Liver (tissue), 9 donors: ENCODE data around the gene GRAMD2A. TPM values are rescaled to one million over a fixed set of nuclear protein-coding genes. Genes with fewer than 3 reads are reported as not detected.

Experiments used
- DNase-seq: peaks from one replicate; pipeline ENCODE4 v3.0.0-alpha.2; 2017; ENCODE audit warnings: low spot score
- H3K27ac ChIP-seq, 2 donors: one replicate each; pipeline ENCODE4 v1.7.0; 2013; ENCODE audit warnings: inconsistent platforms in 2 of 2, low read length in 2 of 2, control low read depth in 1 of 2, low read depth in 1 of 2, mild to moderate bottlenecking in 1 of 2
- H3K27me3 ChIP-seq, 4 donors: one replicate each; pipeline versions ENCODE4 v1.6.1 to v1.7.0; 2013; ENCODE audit warnings: low read length in 3 of 4, inconsistent platforms in 1 of 4, mild to moderate bottlenecking in 1 of 4, moderate library complexity in 1 of 4; ENCODE audit not compliant: control insufficient read depth in 4 of 4, insufficient read depth in 4 of 4
- H3K36me3 ChIP-seq, 4 donors: one replicate each; pipeline versions ENCODE4 v1.6.1 to v1.7.0; 2013; ENCODE audit warnings: low read length in 3 of 4, mild to moderate bottlenecking in 3 of 4, low read depth in 1 of 4, moderate library complexity in 1 of 4; ENCODE audit not compliant: control insufficient read depth in 4 of 4, insufficient read depth in 3 of 4
- H3K4me1 ChIP-seq, 4 donors: one replicate each; pipeline versions ENCODE4 v1.6.1 to v1.7.0; 2013; ENCODE audit warnings: low read length in 3 of 4, mild to moderate bottlenecking in 3 of 4, moderate library complexity in 1 of 4; ENCODE audit not compliant: control insufficient read depth in 4 of 4, insufficient read depth in 4 of 4
- H3K4me3 ChIP-seq, 3 donors: one replicate each; pipeline versions ENCODE4 v1.6.1 to v1.7.0; 2013; ENCODE audit warnings: low read length in 3 of 3, control low read depth in 1 of 3, low read depth in 1 of 3, mild to moderate bottlenecking in 1 of 3
- H3K9ac ChIP-seq, 2 donors: one replicate each; pipeline ENCODE4 v1.7.0; 2013; ENCODE audit warnings: low read length in 2 of 2, mild to moderate bottlenecking in 2 of 2, moderate library complexity in 2 of 2, control low read depth in 1 of 2, low read depth in 1 of 2
- H3K9me3 ChIP-seq, 4 donors: one replicate each; pipeline versions ENCODE4 v1.6.1 to v1.7.0; 2013; ENCODE audit warnings: low read length in 3 of 4; ENCODE audit not compliant: control insufficient read depth in 4 of 4
- EGR1 ChIP-seq, 2 donors: IDR thresholded peaks; 2 replicates each; pipeline ENCODE4 v1.6.1; 2016 to 2018; ENCODE audit warnings: antibody characterized with exemption in 2 of 2, low read depth in 2 of 2
- FOXA1 ChIP-seq: IDR thresholded peaks from 2 replicates; pipeline ENCODE4 v1.6.1; 2016; ENCODE audit warnings: antibody characterized with exemption
- GABPA ChIP-seq, 2 donors: IDR thresholded peaks in 1 of 2; conservative IDR thresholded peaks in 1 of 2; 2 replicates each; pipeline ENCODE4 v1.6.1; 2016; ENCODE audit warnings: antibody characterized with exemption in 2 of 2, mild to moderate bottlenecking in 1 of 2, moderate library complexity in 1 of 2
- HNF4A ChIP-seq, 2 donors: conservative IDR thresholded peaks; 2 replicates each; pipeline ENCODE4 v1.6.1; 2016; ENCODE audit warnings: antibody characterized with exemption in 2 of 2, mild to moderate bottlenecking in 2 of 2
- HNF4G ChIP-seq: IDR thresholded peaks from 2 replicates; pipeline ENCODE4 v1.6.1; 2016; ENCODE audit warnings: antibody characterized with exemption
- JUND ChIP-seq, 2 donors: IDR thresholded peaks; 2 replicates each; pipeline ENCODE4 v1.6.1; 2016; ENCODE audit warnings: antibody characterized with exemption in 2 of 2
- NR2F2 ChIP-seq: IDR thresholded peaks from 2 replicates; pipeline ENCODE4 v1.6.1; 2016; ENCODE audit warnings: antibody characterized with exemption
- RAD21 ChIP-seq, 2 donors: IDR thresholded peaks; 2 replicates each; pipeline ENCODE4 v1.6.1; 2016; ENCODE audit warnings: antibody characterized with exemption in 2 of 2, mild to moderate bottlenecking in 2 of 2
- RXRA ChIP-seq, 2 donors: IDR thresholded peaks; 2 replicates each; pipeline ENCODE4 v1.6.1; 2017 to 2018; ENCODE audit warnings: antibody characterized with exemption in 2 of 2, mild to moderate bottlenecking in 1 of 2
- SP1 ChIP-seq: IDR thresholded peaks from 2 replicates; pipeline ENCODE4 v1.6.1; 2018; ENCODE audit warnings: antibody characterized with exemption, mild to moderate bottlenecking
- YY1 ChIP-seq: IDR thresholded peaks from 2 replicates; pipeline ENCODE4 v1.6.1; 2016; ENCODE audit warnings: antibody characterized with exemption, mild to moderate bottlenecking
- ZBTB33 ChIP-seq: IDR thresholded peaks from 2 replicates; pipeline ENCODE4 v1.6.1; 2016; ENCODE audit warnings: antibody characterized with exemption
- WGBS: extraction: QIAGEN DNeasy Blood & Tissue Kit; methylation state at CpG from one replicate; pipeline ENCODE4 v1.1.7; 2013; 5-methylcytosine and 5-hydroxymethylcytosine counted together
- polyA plus RNA-seq, 2 donors: library from polyadenylated mRNA; stranded (reverse) in 1 of 2; unstranded in 1 of 2; fragments of 200-250 nt in 1 of 2; fragments of >200 nt in 1 of 2; fragmentation: Nextera tagmentation in 1 of 2; extraction: Ambion mirVana in 1 of 2; gene quantifications; one replicate each; pipeline versions ENCODE4 v1.2.1 to v1.2.3, GENCODE V29; 2013 to 2015
- total RNA-seq, 2 donors: library from RNA; depleted of rRNA; stranded (reverse); fragments of >200 nt; gene quantifications; one replicate each; pipeline ENCODE4 v1.2.3, GENCODE V29; 2014
- TF ChIP-seq, protein P1 (sequence below): IDR thresholded peaks from 2 replicates; pipeline ENCODE4 v1.6.1; 2016; ENCODE audit warnings: antibody characterized with exemption, mild to moderate bottlenecking
- TF ChIP-seq, protein P2 (sequence below): IDR thresholded peaks from 2 replicates; pipeline ENCODE4 v1.6.1; 2016; ENCODE audit warnings: antibody characterized with exemption
- TF ChIP-seq, protein P3 (sequence below): IDR thresholded peaks from 2 replicates; pipeline ENCODE4 v1.6.1; 2016; ENCODE audit warnings: antibody characterized with exemption
- donor health status: healthy.
- donor health status: healthy.
- donor health status: healthy.
- donor health status: healthy.
- donor health status: healthy.

The GRAMD2A gene
- total and polyA plus RNA-seq, 4 donors, result not detected

DNA sequence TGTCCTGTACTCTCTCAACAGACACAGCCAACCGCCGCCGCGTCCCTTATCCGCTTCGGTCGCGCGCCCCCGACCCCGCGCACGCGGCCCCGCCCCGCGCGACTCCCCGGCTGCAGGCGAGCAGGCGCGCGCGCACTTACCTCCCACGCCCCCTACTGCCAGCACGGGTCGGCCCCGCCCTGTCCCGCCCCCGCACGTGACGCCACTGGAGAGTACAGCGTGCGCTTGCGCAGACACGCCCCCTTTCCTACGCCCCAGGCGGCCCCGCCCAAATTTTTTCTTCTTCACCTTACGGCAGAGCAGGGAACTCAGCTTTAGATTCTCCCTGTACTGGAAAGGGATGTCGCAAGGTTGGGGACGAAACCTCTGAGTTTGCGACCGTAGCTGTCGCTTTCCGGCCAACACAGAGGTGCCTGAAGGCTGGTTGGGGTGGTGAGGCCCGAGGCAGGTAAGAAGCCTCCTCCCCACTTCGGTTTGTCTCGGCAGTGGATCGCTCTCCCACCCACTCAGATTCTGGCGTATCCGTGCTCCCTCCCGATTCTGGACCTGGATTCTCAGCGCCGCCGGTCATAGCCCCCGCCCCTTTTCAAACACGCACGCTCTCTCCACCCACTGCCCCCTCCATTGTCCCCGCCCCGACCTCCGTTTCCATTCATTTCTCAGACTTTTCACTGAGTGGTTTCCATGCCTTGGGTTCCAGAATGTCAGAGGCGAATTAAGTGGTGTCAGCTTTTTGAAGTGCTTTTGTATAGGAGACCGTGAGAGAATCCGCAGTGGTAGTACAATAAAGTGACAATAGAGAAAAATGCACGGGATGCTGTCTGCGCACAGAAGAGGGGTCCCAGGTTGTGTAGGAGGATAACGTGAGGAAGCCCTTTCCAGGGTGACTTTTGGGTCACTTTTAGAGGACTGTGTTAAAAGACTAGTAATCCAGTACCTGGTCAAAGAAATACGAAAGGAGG is 79.3 kb downstream of the GRAMD2A start, which contains the start of the genes MYO9A and SENP8:
Gene MYO9A (minus strand): TSS at position 134 of the 962 bp plus-strand sequence. CDS start 71,587 bp downstream, outside the sequence.
Gene SENP8 (plus strand): TSS at position 387 of the 962 bp plus-strand sequence. CDS start 21,221 bp downstream, outside the sequence.
- WGBS, result under 1% methylated on average over 69 of the region's 69 CpGs
- Histone ChIP-seq H3K36me3 (no peaks in the 10 kb centered on the region), H3K9me3 (no peaks in the 10 kb centered on the region), H3K27me3 (no peaks in the 10 kb centered on the region), H3K4me1 (peaks cover 0 to 22% (median 17%) of the 10 kb centered on the region in 4 donors), H3K4me3 (peak within 1 kb of the TSS; percentile 82 to 99 (median 95)), H3K27ac (peak within 1 kb of the TSS; percentile 95 to 98), H3K9ac (peak within 1 kb of the TSS; percentile 34 to 94)
- TF ChIP-seq FOXA1, result peak; percentile 7
- TF ChIP-seq, protein P1, sequence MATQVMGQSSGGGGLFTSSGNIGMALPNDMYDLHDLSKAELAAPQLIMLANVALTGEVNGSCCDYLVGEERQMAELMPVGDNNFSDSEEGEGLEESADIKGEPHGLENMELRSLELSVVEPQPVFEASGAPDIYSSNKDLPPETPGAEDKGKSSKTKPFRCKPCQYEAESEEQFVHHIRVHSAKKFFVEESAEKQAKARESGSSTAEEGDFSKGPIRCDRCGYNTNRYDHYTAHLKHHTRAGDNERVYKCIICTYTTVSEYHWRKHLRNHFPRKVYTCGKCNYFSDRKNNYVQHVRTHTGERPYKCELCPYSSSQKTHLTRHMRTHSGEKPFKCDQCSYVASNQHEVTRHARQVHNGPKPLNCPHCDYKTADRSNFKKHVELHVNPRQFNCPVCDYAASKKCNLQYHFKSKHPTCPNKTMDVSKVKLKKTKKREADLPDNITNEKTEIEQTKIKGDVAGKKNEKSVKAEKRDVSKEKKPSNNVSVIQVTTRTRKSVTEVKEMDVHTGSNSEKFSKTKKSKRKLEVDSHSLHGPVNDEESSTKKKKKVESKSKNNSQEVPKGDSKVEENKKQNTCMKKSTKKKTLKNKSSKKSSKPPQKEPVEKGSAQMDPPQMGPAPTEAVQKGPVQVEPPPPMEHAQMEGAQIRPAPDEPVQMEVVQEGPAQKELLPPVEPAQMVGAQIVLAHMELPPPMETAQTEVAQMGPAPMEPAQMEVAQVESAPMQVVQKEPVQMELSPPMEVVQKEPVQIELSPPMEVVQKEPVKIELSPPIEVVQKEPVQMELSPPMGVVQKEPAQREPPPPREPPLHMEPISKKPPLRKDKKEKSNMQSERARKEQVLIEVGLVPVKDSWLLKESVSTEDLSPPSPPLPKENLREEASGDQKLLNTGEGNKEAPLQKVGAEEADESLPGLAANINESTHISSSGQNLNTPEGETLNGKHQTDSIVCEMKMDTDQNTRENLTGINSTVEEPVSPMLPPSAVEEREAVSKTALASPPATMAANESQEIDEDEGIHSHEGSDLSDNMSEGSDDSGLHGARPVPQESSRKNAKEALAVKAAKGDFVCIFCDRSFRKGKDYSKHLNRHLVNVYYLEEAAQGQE, result peak; percentile 79
- TF ChIP-seq NR2F2, result no peak
- TF ChIP-seq, protein P2, sequence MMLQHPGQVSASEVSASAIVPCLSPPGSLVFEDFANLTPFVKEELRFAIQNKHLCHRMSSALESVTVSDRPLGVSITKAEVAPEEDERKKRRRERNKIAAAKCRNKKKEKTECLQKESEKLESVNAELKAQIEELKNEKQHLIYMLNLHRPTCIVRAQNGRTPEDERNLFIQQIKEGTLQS, result no peak
- TF ChIP-seq ZBTB33, result peak; percentile 81
- TF ChIP-seq, protein P3, sequence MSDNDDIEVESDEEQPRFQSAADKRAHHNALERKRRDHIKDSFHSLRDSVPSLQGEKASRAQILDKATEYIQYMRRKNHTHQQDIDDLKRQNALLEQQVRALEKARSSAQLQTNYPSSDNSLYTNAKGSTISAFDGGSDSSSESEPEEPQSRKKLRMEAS, result peak; percentile 62
- TF ChIP-seq RXRA (IDR thresholded peaks at IDR 0.05), result peak; percentile 63 to 66
- peak in 1 of 2 donors; percentile 41 for TF ChIP-seq JUND (IDR thresholded peaks at IDR 0.05)
- peak; percentile 89 to 95 for TF ChIP-seq EGR1 (IDR thresholded peaks at IDR 0.05; ENCODE audit: low read depth in 2 of 2)
- TF ChIP-seq SP1, result peak; percentile 87
- peak; percentile 93 for TF ChIP-seq YY1
- TF ChIP-seq GABPA (IDR thresholded peaks at IDR 0.05 in 1 of 2, conservative IDR thresholded peaks at IDR 0.05 in 1 of 2), result peak in 1 of 2 donors; percentile 68
- TF ChIP-seq HNF4G, result no peak
- TF ChIP-seq RAD21 (IDR thresholded peaks at IDR 0.05), result peak in 1 of 2 donors; percentile 10
- peak in 1 of 2 donors; percentile 55 for TF ChIP-seq HNF4A (conservative IDR thresholded peaks at IDR 0.05)
- DNase-seq, result peak; percentile 99
